Gastrocnemius medialis (tissue), 4 donors: ENCODE data around the gene MYEF2. TPM values are rescaled to one million over a fixed set of nuclear protein-coding genes. Genes with fewer than 3 reads are reported as not detected.
A peak's percentile ranks its signal among the peaks of the same experiment; 100 is the strongest.

Experiments used
- ATAC-seq, 2 donors: fragments of 150-250 bp; one replicate each; pipeline ENCODE4 v1.9.1; 2016
- DNase-seq, 2 donors: peaks; one replicate each; pipeline ENCODE4 v3.0.0-alpha.2; 2019
- H3K27ac ChIP-seq, 4 donors: fragments of 200-600 bp; sonication (generic); 1 replicate in 1 of 4; 2 replicates in 3 of 4; pipeline ENCODE4 v1.5.1; 2016 to 2018; ENCODE audit warnings: mild to moderate bottlenecking in 2 of 4, moderate library complexity in 1 of 4
- H3K27me3 ChIP-seq, 3 donors: fragments of 200-600 bp; sonication (generic) in 2 of 3; 1 replicate in 1 of 3; 2 replicates in 2 of 3; pipeline versions ENCODE4 v1.5.1 to v1.6.0; 2016 to 2019; ENCODE audit warnings: mild to moderate bottlenecking in 1 of 3, moderate library complexity in 1 of 3
- H3K36me3 ChIP-seq, 2 donors: fragments of 200-600 bp; sonication (generic) in 1 of 2; one replicate each; pipeline ENCODE4 v1.5.1; 2017 to 2018
- H3K4me1 ChIP-seq, 2 donors: fragments of 200-600 bp; sonication (generic) in 1 of 2; one replicate each; pipeline ENCODE4 v1.5.1; 2016 to 2017; ENCODE audit warnings: mild to moderate bottlenecking in 2 of 2
- H3K4me3 ChIP-seq, 4 donors: fragments of 200-600 bp; sonication (generic) in 3 of 4; 1 replicate in 1 of 4; 2 replicates in 3 of 4; pipeline ENCODE4 v1.5.1; 2016 to 2019; ENCODE audit warnings: mild to moderate bottlenecking in 2 of 4
- H3K9me3 ChIP-seq, 3 donors: fragments of 200-600 bp; sonication (generic) in 2 of 3; 1 replicate in 1 of 3; 2 replicates in 2 of 3; pipeline ENCODE4 v1.5.1; 2016 to 2019
- CTCF ChIP-seq, 5 experiments: fragments of 450-650 bp in 3 of 5; fragments of 200-600 bp in 2 of 5; sonication (generic) in 2 of 5; IDR thresholded peaks in 4 of 5; conservative IDR thresholded peaks in 1 of 5; 1 replicate in 4 of 5; 2 replicates in 1 of 5; pipeline ENCODE4 v1.5.1; 2016 to 2019; ENCODE audit warnings: antibody characterized with exemption in 5 of 5, mild to moderate bottlenecking in 3 of 5, moderate library complexity in 3 of 5
- POLR2A ChIP-seq, 2 donors: fragments of 450-650 bp; IDR thresholded peaks; one replicate each; pipeline ENCODE4 v1.6.1; 2017; ENCODE audit warnings: antibody characterized with exemption in 2 of 2, mild to moderate bottlenecking in 2 of 2, moderate library complexity in 2 of 2
- in situ Hi-C, 4 donors: fragments of 200-750 bp; cut with MboI; loops; one replicate each; pipeline versions ENCODE4 v1.15.0 to v1.8.0; 2017; ENCODE audit warnings: low sequenced_read_pairs in 4 of 4
- intact Hi-C: fragments of 100-400 bp; cut with DNase I; formaldehyde crosslinking; loops from one replicate; pipeline ENCODE4 v1.15.1; 2023; ENCODE audit warnings: low total_unique reads
- total RNA-seq, 4 donors: library from RNA; depleted of rRNA; stranded (reverse); fragments of >200 nt; gene quantifications; one replicate each; pipeline versions ENCODE4 v1.1.0 to v1.2.3, GENCODE V29; 2016

Gene MYEF2
- total RNA-seq, 4 donors from 2014 or later = 0.29 to 4.9 (median 1.9) TPM

- Histone ChIP-seq H3K36me3 (no peaks in the 10 kb centered on the region), H3K9me3 (no peaks in the 10 kb centered on the region), H3K4me1 (peaks cover 5 to 8% of the 10 kb centered on the region in 2 donors), H3K4me3 (no peak overlapping the region), H3K27me3 (no peaks in the 10 kb centered on the region), H3K27ac (no peak overlapping the region)
- TF ChIP-seq CTCF (IDR thresholded peaks at IDR 0.05 in 4 of 5, conservative IDR thresholded peaks at IDR 0.05 in 1 of 5) (no peak), POLR2A (IDR thresholded peaks at IDR 0.05) (no peak)
- no peak for ATAC-seq
- in situ Hi-C loops (no loop called here), intact Hi-C loops (no loop called here)
- DNase-seq = no peak
Measured at GRCh38 chr15:48086576-48086975, 91.5 kb downstream of the MYEF2 start.

GRCh38 chr15:48086133-48086532 is 92.0 kb downstream of the MYEF2 start:
- in situ Hi-C loops = no loop called here
- peaks cover 5 to 8% of the 10 kb centered on the region in 2 donors for H3K4me1 ChIP-seq
- intact Hi-C loops = no loop called here

GRCh38 chr15:48085591-48085930 is 92.5 kb downstream of the MYEF2 start:
- in situ Hi-C loops (no loop called here), intact Hi-C loops (no loop called here)
- no peak overlapping the region for H3K27ac ChIP-seq

More at GRCh38 chr15:48086133-48086532, 92.0 kb downstream of the MYEF2 start:
- Histone ChIP-seq H3K27ac (no peak overlapping the region), H3K4me3 (no peak overlapping the region), H3K9me3 (no peaks in the 10 kb centered on the region), H3K27me3 (no peaks in the 10 kb centered on the region), H3K36me3 (no peaks in the 10 kb centered on the region)
- TF ChIP-seq CTCF (IDR thresholded peaks at IDR 0.05 in 4 of 5, conservative IDR thresholded peaks at IDR 0.05 in 1 of 5) (no peak), POLR2A (IDR thresholded peaks at IDR 0.05) (no peak)
- ATAC-seq = peak in 1 of 2 donors; percentile 18
- no peak for DNase-seq

GRCh38 chr15:48084759-48085590 is 93.1 kb downstream of the MYEF2 start:
- TF ChIP-seq POLR2A (IDR thresholded peaks at IDR 0.05) (no peak), CTCF (IDR thresholded peaks at IDR 0.05 in 4 of 5, conservative IDR thresholded peaks at IDR 0.05 in 1 of 5) (no peak)
- DNase-seq = no peak
- no peak for ATAC-seq
- intact Hi-C loops = no loop called here
- no peaks in the 10 kb centered on the region for H3K9me3 ChIP-seq
- H3K4me3 ChIP-seq = no peak overlapping the region
- in situ Hi-C loops = no loop called here
- peaks cover 5 to 8% of the 10 kb centered on the region in 2 donors for H3K4me1 ChIP-seq
- no peaks in the 10 kb centered on the region for H3K36me3 ChIP-seq
- no peaks in the 10 kb centered on the region for H3K27me3 ChIP-seq
- H3K27ac ChIP-seq = no peak overlapping the region

More at GRCh38 chr15:48085591-48085930, 92.5 kb downstream of the MYEF2 start:
- no peaks in the 10 kb centered on the region for H3K9me3 ChIP-seq
- H3K4me1 ChIP-seq = peaks cover 5 to 8% of the 10 kb centered on the region in 2 donors
- no peak for TF ChIP-seq CTCF (IDR thresholded peaks at IDR 0.05 in 4 of 5, conservative IDR thresholded peaks at IDR 0.05 in 1 of 5)
- no peak for DNase-seq
- H3K36me3 ChIP-seq = no peaks in the 10 kb centered on the region
- no peaks in the 10 kb centered on the region for H3K27me3 ChIP-seq
- ATAC-seq = no peak
- H3K4me3 ChIP-seq = no peak overlapping the region

Other genes starting within 250 kb of the MYEF2 start
- not detected for gene SLC24A5, start 57.3 kb downstream of the MYEF2 start, total RNA-seq
- not detected for gene CTXN2, start 13.4 kb upstream of the MYEF2 start, total RNA-seq
- not detected for gene SLC12A1, start 28.0 kb upstream of the MYEF2 start, total RNA-seq
- 10 to 100 TPM; 40.0 to 73.0 (median 45.0) TPM for gene DUT, start 153.1 kb upstream of the MYEF2 start, total RNA-seq